Fibroblast of skin of scalp (primary cell): ENCODE results near the gene TBX20.
"Not testable (repeated sequence)": the region's sequence is repeated elsewhere in the genome, so short reads cannot be mapped to it uniquely, and the experiment has no call there.

Experiments
- DNase-seq: peaks from one replicate; pipeline ENCODE4 v3.0.0-alpha.2; 2013

Gene TBX20

DNA sequence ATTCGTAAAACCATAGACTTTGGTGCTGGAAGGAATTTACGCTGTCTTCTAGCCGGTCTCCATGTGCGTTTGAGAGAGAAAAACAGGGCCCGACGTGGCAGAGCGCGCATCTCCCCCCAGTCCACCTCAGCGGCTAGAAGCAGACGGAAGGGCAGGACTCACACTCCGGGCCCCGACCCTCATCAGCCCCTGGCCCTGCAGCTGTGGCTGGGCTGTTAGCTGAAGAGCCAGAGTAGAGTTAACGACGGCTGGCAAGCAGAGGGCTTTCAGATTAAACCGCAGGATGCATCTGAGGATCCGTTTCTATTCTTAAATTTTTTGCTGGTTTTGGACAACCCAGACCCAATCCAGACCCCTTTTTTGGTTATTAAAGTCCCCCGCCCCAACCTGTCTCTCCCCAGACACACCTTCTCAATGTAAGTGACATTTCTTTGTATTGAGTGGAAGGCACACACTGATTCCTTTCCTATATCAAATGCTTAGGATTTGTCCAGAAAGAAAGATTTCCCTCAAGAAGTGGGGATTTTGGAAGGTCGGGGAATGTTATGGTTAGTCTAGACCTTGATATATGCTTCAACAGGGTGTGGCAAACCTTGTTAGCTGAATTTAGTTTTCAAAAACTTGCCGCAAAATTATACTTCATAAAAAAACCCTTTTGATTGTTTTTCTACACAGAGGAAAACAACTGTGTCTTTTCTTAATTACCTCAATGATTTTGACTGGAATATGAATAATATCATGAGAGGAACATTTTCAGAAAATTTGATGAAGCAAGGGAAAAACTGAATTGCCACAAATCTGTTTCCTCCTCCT, 1.7 kb upstream of the TBX20 start:
- no peak for DNase-seq

DNA sequence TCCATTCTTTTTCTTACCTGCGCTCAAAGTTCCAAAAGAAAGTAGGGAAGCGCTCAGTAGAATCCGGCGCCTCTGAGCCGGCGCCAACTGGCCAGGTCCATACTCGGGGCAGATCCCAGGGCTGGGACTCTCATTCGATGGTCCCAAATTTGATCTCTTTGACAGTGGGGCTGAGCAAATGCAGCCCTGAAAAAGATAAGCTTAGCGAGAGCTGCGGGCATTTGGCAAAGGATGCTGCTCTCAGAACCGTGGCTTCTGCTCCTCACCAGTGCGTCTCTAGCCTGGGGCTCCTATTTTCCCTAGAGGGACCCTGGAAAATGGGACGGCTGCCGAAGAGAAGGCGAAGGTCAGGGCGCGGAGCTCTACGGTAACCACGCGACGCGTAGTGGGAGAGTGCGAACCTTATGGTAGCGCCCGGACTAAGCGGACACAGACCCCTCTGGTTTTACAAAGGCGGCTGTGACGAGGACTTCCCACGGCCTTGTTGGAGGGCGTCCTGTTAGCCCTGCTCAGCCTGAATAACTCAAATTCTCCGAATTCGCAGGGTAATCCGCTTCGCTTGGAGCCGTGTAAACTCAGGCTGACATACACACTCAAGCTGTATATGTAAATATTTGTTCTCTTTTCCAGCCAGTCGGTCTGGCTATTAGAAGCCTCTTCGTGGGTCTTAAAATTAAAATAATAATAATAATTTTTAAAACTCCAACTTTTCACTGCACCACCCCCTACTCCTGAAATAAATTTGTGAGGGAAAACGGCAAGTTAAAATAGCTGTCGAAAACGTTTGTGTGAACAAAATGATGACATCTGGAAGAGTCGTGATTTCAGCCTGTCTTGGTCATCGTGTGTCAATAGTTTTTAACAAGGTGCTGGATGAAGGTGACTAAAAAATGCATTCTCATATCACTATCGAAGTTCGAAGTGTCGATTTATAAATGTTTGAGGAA, 869 bp upstream of the TBX20 start:
- DNase-seq = no peak

DNA sequence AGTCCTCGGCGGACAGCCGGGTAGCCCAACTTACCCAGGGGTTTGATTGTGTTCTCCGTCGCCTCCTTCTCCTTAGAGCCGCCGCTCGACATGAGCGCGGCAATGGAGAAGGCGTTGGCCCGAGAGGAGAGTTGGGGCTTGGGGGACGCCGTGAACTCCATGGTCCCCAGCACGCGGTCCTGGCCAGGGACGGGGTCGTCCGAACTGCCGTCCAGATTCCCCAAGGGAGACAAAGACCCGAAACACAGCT, 515 bp downstream of the TBX20 start:
- no peak for DNase-seq

DNA sequence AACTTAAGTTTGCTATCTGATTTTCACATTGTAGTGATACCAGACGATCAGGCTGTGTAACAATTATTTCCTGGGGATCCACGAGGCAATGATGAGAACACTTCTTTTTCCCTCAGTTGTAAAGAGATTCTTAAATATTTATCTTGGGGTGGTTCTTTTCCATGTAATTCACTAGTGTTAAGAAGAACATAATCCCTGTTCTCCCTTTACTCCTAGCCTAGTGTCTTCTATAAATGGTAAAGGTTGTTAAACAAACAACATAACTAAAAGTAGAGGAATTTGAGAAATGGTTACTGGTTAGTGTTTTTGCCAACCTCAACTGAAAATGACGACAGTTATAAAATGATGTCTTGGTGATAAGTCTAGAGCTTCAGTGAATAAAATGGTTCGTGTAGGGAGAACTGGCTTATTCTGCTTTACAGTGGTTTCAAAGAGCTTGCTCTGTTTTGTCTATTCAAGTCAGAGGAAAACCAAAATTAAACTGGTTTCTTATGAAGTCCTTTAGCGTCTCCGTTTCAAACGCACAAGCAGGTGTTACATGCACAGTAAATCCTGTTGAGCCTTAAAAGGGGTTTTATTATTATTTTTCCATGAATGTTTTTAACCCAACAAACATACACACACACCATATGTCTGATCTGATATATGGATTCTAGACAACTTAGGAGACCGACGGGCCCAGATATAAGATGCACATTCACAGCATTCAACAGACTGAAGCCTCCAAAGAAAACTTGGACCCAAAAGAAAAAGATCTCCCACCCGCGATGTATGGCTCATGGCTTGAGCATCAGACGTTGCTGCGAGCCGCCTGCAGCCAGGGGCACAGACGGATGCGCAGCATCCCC, 1.1 kb downstream of the TBX20 start:
- DNase-seq = peak; percentile 7

DNA sequence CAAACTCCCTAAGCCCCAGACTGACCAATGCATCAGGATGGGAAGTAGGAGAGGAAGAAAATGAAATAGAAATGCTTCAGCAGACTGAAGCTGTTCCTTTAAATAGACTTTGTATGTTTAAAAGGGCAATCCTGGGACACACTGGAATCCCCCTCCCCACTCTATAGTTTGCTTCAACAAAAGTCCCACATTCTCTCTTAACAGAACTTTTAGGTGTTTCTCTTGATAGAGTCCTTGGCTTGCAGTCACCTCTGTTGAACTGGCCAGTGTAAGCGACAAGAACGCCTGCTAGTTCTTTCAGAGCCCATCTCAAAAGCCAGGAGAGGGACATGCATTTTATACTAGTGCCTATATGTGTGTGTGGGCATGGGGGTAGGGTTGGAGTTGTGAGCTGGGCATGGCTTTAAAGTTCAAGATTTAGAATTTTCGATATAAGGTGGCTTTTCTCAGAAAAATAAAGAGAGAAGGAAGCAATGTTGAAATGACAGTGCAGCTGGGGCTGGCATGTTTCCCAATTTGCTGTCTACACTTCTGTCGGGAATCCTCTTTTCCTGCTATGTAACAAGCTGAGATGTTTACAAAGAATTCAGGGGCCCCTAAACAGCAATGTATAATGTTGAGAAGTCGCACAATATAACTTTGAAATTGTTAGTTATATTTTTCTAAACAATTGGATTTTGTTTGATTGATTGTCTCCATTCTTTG, 2.1 kb downstream of the TBX20 start:
- no peak for DNase-seq

DNA sequence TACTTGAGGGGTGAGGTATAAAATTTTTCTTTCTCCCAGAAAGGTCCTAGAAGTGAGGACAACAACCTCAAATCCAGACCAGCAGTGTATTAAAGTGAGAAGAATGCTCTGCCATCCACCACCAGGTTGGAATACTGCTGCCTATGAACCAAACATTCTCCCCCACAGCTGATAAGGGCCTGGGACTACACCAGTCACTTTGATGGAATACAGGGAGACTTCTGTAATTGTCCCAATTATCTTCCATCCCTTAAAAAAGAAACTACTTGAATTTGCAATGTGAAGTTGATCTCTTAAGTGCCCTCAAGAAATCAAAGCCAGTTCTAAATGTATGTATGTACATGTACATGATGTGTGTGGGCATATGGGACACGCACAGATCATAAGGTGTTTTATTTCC, 3.0 kb downstream of the TBX20 start:
- DNase-seq = no peak

DNA sequence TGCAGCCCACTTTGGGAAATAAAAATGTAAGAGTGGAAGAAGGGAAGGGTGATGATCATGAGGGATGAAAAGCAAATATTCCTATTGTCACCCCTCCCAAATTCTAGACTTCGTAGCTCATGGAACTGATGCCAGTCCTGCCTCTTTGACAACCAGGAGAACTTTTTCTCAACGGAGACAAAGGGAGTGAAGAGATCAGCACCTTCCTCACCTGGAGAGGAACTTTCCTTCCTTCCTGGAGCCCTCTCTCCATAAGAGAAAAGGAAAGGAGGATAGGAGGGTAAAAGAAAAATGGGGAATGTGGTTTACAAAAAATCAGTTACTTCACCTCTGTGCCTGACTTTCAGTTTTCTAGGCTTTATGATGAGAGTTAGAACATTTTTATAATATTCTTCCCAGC, 3.4 kb downstream of the TBX20 start:
- DNase-seq = no peak

DNA sequence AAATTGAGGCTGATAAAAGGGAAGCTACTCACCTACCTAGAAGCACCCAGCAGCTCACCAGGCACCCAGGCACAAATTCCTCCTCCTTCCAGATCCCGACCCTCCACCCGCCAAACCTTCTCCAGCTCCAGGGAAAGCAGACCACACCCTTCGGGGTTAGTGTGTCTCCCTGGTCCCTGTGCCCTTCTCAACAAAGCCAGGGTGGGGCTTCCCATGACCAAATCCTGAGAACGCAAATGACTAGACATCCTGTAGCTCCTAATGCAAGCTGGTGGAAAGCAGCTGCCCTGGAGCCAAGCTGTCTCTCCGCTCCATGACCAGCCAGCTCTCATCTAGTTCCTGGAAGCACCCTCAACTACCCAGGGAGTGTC, 4.4 kb downstream of the TBX20 start:
- DNase-seq = no peak

DNA sequence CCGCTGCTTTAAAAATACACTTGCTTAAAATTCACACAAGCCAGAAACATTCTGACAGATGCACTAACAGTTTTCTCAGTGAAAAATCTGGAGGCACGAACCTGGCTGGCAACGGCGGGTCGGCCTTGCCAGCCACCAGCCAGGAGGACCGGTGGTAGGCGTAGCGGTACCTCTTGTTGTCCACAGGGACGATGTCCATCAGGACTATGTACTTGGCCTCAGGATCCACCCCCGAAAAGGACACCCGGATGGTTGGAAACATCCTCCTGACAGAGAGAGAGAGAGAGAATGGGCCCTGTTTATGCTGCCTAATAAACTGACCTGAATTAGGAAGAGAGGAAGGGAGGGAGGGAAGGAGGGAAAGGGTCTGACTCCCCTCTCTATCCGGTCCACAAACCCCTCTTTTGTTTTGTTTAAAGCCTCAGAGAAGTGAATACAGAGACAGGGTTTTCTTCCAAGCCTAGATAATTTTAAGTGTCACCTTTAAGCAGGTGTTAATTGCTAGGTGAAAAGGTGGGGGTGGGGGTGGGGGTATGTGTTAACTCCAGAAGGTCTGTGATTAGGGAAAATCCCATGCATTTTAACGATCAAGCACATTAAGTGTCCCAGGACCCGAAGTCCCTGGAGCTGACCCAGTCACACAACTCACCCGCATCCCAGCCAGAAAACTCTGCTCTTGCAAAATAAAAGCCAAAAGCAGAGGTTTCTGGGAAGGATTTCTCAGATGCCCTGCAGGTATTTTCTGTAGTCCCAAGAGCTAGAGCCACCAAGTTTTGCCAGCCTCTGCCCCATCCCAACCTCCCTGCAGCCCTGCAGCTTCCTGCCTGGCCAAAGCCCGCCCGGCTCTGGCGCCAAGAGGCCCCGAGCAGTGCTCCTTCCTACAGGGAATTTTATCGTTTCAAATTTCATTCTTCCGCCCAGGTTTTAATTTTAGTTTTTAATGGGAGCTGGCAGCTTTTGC, 5.0 kb downstream of the TBX20 start:
- DNase-seq = no peak

DNA sequence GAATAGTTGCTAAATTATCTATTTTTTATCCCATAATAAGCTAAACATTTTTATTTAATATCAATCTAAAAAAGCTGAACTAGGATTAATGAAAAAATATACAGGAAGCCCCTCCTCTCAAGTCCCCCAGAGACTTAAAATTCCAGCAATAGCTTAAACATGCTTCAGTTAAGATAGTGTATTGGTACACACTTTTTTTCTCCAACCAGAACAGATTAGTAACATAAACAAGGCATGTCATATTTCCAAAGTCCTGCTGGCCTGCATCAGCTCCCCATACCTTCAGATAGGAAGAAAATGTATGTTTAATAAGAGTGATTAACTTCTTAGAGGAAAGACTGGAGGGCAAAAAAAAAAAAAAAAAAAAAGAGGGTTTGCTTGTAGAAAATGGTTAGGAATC, 7.1 kb downstream of the TBX20 start:
- DNase-seq = peak; percentile 4

DNA sequence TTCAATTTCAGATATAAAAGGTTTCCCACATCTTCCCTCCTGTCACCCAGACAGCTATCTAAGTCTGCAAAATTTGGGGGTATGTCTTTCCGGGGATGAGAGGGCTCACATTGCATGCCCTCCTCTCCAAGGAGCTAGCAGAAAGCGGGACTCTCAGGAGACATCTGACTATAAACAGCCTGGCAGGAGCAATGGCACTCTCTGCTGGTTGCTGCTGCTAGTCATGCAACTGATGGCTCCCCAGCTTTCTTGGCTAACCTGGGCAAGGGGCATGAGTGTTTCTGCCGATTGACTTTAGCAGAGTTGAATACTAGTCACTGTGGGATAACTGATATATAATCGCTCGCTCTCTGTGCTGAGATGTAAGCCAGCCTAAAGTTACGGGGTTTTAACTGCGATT, 12.0 kb downstream of the TBX20 start:
- DNase-seq = no peak

DNA sequence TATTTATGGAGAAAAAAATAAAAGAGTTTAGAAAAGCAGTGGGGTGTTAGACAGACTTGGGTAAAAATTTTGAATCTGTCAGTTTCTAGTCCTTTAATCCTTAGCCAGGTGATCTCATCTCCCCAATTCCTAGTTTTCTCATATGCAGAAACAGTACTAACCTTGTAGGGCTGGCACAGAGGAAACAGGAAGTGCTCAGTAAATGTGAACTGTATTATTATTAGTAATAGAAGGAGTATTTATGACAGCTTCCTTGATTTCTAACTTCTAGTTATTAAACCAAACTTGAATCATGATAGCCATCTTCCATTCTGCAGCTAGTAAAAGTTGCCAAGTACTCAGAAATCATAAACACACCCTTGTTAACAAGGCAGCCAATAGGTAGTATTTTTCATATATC, 12.5 kb downstream of the TBX20 start:
- DNase-seq = no peak

DNA sequence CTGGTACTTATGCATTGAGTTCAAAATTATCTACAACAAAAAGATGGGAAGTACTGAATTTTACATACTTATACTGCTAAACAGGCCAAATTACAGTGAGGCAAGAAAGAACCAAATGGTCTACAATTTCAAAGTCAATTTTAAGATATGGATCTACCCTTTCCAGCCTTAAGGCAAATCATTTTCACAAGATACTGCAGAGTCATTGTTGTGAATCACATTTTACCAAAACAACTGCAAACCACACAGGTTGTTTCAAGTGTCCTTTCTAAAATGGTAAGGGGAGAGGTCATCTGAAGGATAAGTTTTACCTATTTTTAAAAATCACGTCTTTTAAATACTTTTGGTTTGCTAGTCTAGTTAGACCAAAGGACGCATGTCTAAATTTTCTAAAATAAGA, 12.9 kb downstream of the TBX20 start:
- not testable (repeated sequence) for DNase-seq

DNA sequence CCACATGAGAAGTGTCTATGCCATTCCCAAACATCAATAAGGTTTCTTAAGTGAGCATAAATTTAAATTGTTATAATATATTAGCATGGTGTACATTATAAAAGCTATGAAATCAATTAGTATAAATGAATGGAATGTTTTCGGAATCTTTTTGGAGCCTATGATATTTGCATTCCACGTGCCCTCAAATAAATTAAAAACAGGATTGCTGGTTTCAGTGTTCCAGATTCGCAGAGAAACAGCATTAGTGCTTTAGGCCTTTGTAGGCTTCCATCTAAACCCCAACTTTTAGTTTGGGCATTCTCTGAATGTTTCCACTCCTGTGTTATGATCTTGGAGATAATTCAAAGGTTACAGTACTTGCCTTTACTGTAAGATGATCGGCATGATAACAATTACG, 15.4 kb downstream of the TBX20 start:
- peak; percentile 66 for DNase-seq

DNA sequence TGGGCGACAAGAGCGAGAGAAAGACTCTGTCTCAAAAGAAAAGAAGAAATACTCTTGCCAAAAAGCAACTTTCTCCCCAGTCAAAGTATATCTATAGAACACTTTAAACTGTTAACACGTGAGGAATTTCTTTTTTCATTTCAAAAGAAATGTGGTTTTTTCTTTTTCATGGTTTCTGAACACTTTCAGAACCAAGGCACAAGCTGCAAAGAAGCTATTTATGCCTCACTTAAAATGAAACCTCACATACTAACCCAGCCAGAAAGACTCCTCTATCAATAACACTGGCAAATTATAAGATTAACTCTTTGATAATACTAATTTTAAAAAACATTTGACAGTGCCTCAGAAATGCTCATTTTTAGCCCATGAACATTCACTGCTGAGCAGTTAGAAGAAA, 20.9 kb downstream of the TBX20 start:
- DNase-seq = no peak

DNA sequence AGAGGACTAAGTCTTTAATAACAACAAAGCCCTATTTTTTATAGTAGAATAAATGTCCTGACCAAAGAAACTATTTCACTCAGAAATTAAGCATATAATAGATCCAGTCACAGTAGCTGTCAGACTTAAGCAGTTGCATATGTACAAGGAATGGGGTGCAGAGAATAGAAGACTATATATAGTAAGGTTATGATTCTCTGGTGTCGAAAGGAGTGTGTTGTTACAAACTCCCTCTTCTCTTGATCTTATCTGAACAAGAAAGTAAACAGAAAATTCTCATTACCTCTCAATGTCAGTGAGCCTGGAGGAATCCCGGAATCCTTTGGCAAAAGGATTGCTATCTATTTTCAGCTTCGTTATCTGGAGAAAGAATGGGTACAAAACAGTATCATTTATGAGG, 22.7 kb downstream of the TBX20 start:
- not testable (repeated sequence) for DNase-seq

DNA sequence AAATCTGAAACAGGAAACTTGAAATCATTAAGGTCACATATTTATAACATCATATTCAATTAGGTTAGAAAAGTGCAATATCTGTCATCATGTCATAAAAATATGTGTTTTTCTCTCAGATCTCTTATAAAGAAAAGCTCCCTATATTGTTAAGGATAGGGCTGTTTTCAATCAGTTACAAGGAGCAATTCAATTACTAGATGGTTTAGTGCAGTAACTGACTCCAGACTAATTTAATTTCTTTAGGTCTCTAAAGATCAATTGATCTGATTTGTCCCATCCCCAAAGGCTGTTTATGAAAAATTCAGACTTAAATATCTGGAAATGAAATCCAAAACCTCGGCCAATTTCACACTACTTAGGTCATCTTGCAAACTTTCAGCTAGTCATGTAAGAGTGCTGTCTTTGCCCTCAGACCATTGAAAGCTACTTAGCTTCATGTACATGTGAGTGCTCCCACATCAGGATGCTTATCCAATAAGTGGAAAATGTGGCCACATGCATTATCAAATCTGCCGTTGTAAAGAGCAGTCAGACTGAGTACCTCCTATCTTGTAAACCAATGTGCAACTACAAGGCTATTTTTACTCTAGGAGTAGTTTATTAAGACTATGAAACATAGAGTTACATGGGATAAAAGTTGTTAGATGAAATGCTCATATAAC, 24.7 kb downstream of the TBX20 start:
- not testable (repeated sequence) for DNase-seq

DNA sequence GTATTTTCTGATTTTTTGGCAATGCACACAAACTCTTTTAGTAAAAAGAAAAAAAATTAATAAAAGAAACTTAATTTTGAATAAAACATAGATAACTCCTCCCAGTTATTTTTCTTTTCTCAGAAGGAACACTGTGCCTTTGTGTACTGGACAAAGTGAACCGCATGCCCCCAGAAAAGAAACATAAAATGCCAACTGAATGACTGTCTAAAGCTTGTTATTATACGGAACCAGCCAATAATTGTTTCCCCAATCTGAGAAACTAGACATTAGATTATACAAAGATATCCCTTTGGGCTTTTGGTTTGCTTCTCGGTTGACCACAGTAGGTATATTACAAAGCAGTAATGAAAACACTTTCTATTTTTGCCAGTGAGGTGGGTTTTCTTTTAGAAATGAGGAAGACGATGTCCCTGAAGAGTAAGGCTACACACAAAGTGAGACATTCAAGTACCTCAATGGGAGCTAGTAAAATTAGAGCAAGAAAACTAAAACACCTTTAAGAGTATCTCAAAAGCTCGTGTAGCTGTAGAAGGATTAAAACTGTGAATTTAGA, 25.3 kb downstream of the TBX20 start:
- not testable (repeated sequence) for DNase-seq

DNA sequence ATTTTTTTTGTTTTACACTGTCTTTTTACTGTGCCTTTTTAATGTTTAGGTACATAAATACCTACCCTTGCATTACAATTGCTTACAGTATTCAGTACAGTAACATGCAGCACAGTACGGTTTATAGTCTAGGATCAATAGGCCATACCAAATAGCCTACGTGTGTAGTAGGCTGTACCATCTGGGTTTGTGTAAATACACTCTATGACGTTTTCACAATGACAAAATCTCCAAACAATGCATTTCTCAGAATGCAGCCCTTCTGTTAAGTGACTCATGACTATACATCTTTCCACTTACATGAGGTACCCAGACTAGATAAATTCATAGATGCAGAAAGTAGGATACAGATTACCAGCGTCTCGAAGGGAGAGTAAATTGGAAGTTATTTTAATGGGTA, 26.5 kb downstream of the TBX20 start:
- peak; percentile 38 for DNase-seq

DNA sequence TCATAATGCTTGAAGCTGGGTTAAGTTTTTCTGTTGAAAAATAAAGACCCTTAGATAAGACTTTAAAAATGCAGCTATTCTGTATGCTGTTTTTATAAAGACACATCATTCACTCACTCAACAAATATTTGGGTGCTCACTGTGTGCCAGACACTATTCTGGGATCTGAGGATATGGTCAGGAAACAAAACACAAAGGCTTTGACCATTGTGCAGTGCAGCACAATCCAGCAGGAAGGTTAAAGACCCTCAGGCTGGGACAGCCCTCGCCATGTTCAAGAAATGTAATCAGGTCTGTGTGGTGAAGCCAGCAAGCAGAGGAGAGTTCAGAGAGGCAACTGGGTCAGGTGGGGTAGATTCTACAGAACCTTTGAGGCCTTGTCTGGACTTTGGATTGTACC, 31.5 kb downstream of the TBX20 start:
- DNase-seq = not testable (repeated sequence)
